Right renal cortex interstitium (tissue), 3 donors: Measurements from ENCODE around the gene NUDT1. TPM values are rescaled to one million over a fixed set of nuclear protein-coding genes. Genes with fewer than 3 reads are reported as not detected.
A peak's percentile ranks its signal among the peaks of the same experiment; 100 is the strongest.

Experiments
- DNase-seq, 3 donors: peaks; one replicate each; pipeline ENCODE4 v3.0.0-alpha.2; 2013; ENCODE audit warnings: low read depth in 3 of 3, low spot score in 2 of 3
- polyA plus RNA-seq, 3 donors: library from polyadenylated mRNA; unstranded; fragments of 120-200 nt; gene quantifications; one replicate each; pipeline ENCODE4 v1.2.1, GENCODE V29; 2013; ENCODE audit not compliant: insufficient read length in 3 of 3

NUDT1 gene
- polyA plus RNA-seq, 3 donors = 18.9 to 19.8 (median 19.0) TPM

DNA sequence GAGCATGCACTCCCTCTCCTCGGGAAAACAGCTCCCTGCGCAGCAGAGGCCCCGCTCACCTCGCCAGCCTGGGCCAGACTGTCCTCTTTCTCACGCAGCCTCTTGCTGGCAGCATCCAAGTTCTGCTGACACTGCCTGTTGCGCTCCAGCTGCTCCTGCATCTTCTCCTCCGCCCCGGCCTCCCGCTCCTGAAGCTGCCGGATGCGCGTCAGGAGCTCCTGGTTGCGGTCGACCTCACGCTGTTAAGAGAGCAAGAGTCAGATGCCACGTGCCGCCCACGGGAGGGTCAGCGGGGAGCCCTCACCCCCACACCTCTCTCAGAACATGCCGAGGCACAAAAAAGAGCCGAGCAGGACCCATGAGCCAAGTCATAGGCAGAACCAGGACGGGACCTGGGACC is 19.5 kb upstream of the NUDT1 start:
- DNase-seq = no peak

- no peak for DNase-seq
These were observed 18.7 kb upstream of the NUDT1 start for GRCh38 chr7:2223321-2223720.

GRCh38 chr7:2224491-2224928 is 17.5 kb upstream of the NUDT1 start:
- DNase-seq = no peak

- DNase-seq = no peak
These were observed 17.1 kb upstream of the NUDT1 start for GRCh38 chr7:2224934-2225333.

DNA sequence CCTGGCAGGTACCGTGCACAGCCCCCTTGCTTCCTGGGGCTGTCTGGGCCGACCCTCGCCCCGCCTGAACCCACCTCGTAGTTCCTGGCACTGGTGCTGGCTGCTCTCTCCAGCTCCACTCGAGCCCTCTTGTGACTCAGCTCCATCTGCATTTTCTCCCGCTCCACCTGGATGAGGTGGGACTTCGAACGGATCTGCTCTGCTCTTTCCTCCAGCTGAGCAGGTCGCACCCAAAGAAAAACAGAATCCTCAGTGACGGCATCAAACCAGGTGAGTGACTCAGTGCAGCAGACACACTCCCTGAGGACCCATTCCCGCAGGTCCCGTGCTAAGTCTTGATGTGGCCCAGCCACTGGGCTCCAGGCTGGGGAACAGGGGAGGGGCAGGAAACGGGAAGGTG is 16.7 kb upstream of the NUDT1 start:
- no peak for DNase-seq

GRCh38 chr7:2225830-2226229 is 16.2 kb upstream of the NUDT1 start:
- DNase-seq = no peak

DNA sequence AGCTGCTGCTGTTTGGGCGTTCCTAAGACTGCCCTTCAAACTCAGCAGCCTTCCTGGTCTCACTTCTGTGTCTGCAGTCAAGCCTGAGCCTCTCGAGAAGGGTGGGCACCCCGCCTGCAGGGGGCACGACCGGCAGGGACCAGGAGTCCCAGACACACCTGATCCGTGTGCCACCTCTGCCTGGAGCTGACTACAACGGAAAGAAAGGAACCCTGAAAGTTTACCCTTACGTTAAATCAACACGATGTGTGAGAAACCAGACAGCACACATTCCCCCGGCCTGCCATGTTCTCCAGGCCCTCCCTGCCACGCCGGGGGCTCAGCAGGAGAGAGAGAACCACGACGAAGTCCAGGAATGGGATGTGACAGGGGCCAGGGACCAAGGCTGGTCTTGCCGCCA is 14.3 kb upstream of the NUDT1 start:
- no peak for DNase-seq

DNA sequence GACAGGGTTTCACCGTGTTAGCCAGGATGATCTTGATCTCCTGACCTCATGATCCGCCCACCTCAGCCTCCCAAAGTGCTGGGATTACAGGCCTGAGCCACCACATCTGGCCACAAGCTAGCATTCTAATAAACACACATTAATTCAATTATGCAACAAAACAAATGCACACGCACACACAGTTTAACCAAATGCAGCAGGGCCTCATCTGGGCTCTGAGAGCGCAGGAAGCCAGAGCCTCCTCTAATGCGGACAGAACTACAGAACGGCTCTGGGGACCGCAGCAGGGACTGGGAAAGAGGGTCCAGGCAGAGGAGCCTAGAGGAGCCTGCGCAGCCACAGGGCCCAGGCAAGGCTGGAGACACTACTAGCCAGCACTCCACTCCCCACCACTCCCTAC is 13.1 kb upstream of the NUDT1 start:
- no peak for DNase-seq

- no peak for DNase-seq
These were observed 12.6 kb upstream of the NUDT1 start for GRCh38 chr7:2229467-2229866.

GRCh38 chr7:2230226-2230625 is 11.8 kb upstream of the NUDT1 start:
- no peak for DNase-seq

GRCh38 chr7:2230882-2231281 is 11.1 kb upstream of the NUDT1 start:
- DNase-seq = no peak

DNA sequence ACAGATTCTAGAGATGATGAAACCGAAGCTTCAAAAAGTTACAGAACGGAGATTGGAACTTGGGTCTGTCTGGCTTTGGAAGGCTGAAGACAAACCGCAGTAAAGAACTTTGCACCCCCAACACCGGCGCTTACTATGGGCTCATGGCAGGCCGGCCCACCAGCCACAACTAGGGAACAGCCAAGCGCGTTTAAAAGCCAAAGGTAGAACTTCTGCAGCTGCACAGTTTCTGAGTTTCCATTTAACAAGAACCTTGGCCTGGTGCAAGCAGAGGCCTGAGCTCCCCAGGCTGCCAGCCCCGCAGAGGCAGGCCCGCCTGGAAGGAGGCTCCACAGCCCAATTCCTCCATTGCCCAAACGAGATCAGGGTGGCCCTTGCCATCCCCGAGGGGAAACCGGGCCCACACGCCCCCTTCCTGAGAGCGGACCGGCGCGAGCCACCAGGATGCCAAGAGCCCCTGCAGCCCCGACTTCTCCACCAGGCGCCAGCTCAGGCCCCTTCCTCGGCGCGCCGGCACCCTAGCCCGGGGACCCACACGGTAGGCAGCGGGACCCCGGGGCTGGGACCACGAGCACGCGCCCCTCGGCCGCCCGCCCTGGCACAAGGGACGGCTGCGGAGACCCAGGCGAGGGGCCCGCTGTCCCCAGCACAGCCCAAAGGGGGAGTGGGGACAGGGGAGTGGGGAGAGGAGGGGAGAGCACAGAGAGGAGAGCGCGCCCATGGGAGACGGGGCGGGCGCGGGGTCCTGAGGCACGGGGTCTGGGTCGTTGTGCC is 9.8 kb upstream of the NUDT1 start:
- DNase-seq = no peak

DNA sequence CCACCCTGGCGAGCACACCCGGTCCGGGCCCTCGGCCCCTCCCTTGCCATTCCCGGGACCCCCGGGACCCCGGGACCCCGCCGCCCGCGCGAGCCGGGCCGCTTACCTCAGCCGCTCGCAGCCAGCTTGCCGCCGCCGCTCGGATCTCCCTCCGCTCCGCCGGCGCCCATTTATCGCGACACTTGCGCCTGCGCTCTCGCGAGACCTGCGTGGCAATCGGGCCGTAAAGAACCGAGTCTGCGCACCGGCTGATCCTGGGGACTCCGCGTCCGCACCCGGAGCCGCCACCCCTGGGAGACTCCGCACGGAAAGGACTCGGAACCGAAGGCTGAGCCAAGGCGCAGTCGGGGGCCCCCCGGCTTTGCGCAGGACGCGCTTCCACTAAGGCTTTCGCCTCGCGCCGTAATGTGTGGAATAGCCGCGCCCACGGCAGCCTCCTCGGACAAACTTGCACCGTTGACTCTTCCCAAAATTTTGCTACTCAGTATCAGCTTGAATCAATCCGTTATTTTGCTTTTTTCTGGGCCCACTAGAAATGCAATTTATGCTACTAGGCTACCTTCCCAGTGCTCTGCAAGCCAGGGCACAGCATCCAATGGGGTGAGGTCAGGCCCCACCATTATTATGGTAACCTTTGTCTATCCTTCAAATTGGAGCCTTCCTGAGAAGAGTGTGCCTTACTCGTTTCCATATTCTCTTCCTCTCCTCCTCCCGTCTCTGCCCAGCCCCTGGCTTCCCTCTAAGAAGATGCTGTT is 9.1 kb upstream of the NUDT1 start, which contains the start of gene MAD1L1:
TSS of gene MAD1L1 (minus strand) at position 180 of the 755 bp plus-strand sequence. CDS start 2,812 bp downstream, outside the sequence.
- DNase-seq = peak; percentile 57 to 85 (median 79)

DNA sequence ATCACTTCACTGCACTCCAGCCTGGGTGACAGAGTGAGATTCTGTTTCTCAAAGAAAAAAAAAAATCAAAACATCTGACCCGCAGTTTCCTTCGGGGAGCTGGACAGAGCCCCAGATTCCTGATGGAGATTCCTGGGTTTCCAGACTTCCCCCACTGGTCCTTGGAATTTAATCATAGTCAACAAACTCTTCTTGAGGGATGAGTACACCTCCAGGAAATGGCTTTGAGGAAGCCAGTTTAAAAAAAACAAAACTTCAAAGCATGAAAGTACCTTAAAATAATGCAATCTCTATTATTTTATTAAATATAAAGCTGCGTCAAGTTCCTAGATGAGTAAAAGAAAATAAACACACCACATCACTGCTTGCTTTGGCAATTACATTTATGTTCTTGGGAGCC is 8.1 kb upstream of the NUDT1 start:
- DNase-seq = no peak

DNA sequence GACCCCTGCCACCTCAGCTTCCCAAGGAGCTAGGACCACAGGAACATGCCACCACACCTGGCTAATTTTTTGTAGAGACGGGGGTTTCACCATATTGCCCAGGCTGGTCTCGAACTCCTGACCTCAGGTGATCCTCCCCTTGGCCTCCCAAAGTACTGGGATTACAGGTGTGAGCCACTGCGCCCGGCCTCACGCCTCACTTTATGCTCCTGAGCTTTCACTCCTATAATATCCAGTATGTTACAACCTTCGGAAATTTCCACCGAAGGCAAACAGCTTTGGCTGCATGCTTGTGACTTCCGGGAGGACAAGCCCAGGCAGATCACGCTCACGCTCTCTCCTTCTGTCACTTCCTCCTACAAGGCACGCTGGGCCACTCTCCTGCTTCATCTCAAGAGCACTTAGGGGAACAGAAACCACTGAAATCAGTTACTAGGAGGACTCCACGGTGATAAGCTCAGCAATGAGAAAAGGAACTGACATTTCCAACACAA is 4.9 kb upstream of the NUDT1 start:
- no peak for DNase-seq

DNA sequence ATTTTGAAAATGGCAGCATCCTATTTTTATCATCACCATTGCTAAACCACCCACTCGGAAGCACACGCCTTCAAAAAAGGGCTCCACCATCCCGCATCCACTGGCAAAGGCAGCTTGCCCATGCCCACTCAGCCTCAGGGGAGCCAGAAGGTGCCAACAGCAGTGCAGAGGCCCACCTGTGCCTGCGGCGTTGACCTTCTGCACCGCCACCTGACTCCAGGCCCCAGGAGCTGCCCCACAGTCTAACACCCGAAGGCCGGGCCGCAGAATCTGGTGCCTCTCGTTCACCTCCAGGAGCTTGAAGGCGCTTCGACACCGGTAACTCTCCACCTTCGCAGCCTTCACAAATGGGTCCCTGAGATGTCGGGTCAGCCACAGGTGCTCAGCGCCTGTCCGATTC is 2.8 kb upstream of the NUDT1 start:
- no peak for DNase-seq

DNA sequence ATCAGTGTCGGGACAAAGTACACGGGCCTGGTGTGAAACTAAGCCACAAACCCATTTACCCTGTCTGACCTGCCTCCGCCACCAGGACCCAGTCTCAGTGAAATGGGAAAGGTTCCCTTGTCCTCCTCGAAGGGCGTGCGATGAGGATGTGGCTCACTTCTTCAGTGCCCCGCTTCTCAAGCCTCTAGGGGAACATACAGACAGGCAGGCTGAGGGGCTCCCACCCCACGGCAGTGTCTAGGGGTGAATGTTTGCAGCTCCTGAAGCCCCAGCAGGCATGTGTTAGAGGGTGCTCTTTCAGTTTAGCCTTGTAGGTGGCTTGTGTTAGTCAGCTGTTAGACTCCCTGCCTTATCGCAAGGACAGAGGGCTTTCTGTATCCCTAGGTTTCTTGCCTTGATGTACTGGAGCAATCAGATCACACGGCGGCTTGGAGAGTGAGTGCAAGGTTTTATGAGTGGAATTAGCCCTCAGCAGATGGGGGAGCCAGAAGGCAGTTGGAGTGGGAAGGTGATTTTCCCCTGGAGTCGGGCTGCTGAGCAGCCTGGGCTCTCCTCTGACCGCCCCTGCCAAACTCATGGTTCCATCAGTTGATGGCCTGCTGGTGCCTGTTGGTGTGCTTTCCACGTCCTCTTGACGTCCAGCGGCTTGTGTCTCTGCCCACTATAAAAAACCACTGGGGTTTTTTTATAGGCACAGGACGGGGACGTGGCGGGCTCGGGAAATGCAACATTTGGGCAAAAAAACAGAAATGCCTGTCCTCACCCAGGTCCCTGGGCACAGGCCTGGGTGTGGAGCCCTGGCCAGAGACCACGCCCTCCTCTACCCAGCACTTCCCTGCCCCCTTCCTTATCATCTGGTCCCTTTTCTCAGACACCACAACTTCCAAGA is 759 bp downstream of the NUDT1 start:
- no peak for DNase-seq

- DNase-seq = no peak
These were observed 1.4 kb downstream of the NUDT1 start for GRCh38 chr7:2243458-2243857.

GRCh38 chr7:2244404-2244995 is 2.5 kb downstream of the NUDT1 start:
- DNase-seq = no peak

GRCh38 chr7:2245883-2246675 is 4.1 kb downstream of the NUDT1 start:
- DNase-seq = no peak
